NCI-H1694 treated with DMSO at 0.1 percent for 48 hours (cell line): ENCODE results near the gene GTF2F2.
"Not testable (repeated sequence)": the region's sequence is repeated elsewhere in the genome, so short reads cannot be mapped to it uniquely, and the experiment has no call there.

Experiments used
- DNase-seq: peaks from one replicate; lab custom pipeline; 2025; lab: John Stamatoyannopoulos, UW

Gene GTF2F2

GRCh38 chr13:45218689-45219088 lies 98.4 kb downstream of the GTF2F2 start:
- no peak for DNase-seq

DNA sequence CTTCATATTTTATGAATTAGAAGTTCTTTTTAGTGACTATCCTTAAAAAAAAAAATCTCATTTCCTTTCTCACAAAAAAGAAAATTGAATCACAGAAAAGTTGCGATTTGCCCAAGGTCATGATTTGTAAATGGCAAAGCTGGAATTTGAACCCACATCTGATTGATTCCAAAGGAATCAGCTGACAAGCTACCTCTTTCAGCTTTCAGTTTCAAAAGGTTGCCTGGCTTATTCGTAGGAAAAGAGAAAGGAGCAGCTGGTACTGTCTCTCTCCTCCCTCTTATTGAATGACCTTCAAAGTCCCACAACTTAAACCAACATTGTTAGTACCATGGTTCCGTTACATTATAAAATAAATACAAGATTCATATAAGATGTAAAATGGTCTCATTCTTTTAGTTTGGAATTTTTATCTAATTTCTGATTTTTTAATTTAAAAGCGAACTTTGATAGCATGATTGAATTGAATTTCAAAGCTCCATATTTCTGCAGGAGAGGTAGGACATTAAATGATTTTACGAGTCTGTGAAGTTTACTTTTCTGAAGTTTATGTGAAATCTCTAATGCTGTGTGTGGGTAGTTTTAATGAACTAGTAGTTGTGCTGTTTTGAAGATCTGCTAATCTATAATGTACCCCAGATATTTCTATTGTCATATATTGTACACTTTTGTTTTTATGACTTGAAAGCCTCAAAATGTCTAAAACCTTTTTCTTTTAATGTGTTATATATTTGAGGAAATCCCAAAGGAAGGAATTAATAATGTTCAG lies 99.0 kb downstream of the GTF2F2 start:
- DNase-seq = no peak

- no peak for DNase-seq
These were observed 99.6 kb downstream of the GTF2F2 start for GRCh38 chr13:45219938-45220375.

DNA sequence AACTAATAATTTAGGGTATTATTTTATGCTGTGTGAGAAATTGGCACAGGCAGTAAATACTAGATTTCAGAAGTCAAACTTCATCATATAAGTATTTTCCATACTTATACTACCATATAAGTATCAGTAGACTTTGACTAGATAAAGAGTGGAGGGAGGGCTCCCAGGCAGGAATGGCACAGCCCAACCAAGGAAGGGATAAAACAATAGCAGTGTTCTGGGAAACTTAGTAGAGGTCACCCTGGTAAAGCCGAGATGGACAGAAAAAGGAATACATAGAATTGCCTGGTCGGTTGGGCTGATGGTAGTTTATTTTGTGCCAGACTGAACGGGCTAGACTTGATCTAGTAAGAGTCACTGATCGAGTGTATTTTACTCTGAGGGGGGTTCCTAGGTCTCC lies 100.1 kb downstream of the GTF2F2 start:
- no peak for DNase-seq

- DNase-seq = no peak
These were observed 102.2 kb downstream of the GTF2F2 start for GRCh38 chr13:45222516-45222915.

DNA sequence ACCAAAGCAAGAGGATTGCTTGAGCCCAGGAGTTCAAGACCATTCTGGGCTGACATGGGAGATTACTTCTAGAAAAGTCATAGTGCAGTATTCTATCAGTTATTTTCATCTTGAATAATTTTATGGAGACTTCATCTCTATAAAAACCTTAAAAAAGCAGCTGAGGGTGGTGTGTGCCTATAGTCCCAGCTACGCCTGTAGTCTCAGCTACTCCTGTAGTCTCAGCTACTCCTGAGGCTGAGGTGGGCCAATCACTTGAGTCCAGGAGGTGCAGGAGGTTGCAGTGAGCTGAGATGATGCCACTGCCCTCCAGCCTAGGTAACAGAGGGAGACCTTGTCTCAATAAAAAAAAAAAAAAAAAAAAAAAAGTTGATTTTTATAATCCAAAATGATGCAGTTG lies 102.6 kb downstream of the GTF2F2 start:
- DNase-seq = no peak

GRCh38 chr13:45224176-45224575 lies 103.9 kb downstream of the GTF2F2 start:
- no peak for DNase-seq

- DNase-seq = no peak
These were observed 105.1 kb downstream of the GTF2F2 start for GRCh38 chr13:45225370-45225769.

DNA sequence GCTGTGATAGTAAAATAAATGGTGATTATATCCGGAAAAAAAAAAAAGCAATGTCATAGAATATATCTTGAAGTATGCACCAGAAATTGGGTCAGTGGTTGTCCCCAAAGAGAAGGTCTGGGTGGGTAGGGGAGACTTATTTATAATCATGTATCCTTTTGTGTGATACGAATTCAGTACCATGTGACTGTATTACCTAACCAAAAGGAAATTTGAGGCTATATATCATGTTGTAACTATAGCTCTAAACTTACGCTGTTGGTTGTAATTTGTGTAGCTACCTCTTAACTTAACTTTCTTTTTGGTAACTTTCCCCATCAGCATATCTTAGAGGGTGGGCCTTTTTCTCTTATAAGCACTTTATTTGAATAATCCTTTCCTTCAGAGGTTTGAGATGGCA lies 105.7 kb downstream of the GTF2F2 start:
- no peak for DNase-seq

- DNase-seq = no peak
These were observed 107.7 kb downstream of the GTF2F2 start for GRCh38 chr13:45228002-45228401.

- DNase-seq = no peak
These were observed 108.9 kb downstream of the GTF2F2 start for GRCh38 chr13:45229172-45229571.

DNA sequence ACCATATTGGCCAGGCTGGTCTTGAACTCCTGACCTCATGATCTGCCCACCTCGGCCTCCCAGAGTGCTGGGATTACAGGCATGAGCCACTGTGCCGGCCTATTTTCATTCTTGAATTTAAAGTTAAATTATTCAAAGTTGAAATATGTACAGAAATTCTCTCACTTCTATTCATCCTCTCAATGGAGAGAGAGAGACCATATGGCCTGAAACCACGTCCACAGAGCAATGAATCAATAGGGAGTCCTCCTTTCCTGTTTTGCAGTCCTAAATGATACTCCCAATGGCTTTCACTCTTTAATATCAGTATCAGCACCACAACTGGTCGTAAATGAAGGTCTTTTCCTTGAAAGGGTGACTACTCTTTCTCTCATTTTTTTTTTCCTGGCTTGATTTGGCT lies 111.0 kb downstream of the GTF2F2 start:
- DNase-seq = no peak

DNA sequence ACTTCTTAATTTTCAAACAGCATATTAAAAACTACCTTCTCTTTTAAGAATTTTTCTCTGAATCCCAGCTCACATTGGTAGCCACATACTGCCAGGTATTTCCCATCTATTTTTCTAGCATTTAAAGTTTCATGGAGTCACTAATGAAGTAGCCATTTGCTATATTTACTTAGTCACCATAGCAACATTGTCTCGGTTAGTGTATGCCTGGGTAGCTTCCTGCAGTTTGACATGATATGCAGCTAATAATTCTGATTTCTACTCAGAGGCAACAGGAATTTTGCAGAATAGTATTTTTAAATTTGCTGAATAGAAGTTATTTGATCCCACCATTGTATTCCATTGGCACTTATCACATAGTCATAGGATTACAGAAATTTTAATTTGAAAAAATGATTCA lies 111.4 kb downstream of the GTF2F2 start:
- DNase-seq = no peak

DNA sequence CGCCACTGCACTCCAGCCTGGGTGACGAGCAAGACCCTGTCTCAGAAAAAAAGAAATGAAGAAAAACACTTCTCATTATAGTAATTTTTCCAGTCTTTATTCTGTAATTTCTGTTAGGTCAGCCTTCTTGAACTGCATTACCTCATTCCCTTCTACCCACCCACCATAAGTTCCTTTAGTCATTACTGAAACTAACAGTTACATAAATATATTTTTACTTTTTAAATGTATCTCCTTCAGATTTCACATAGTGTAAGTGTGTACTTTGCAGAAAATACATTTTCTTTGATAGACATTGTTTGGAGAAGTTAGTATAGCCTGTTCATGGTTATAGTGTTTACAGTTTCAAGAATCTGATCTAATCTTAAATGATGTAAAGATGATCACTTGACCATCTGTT lies 112.3 kb downstream of the GTF2F2 start:
- DNase-seq = no peak

GRCh38 chr13:45238945-45239795 lies 118.9 kb downstream of the GTF2F2 start:
- DNase-seq = no peak

- DNase-seq = no peak
These were observed 119.8 kb downstream of the GTF2F2 start for GRCh38 chr13:45240143-45240542.

DNA sequence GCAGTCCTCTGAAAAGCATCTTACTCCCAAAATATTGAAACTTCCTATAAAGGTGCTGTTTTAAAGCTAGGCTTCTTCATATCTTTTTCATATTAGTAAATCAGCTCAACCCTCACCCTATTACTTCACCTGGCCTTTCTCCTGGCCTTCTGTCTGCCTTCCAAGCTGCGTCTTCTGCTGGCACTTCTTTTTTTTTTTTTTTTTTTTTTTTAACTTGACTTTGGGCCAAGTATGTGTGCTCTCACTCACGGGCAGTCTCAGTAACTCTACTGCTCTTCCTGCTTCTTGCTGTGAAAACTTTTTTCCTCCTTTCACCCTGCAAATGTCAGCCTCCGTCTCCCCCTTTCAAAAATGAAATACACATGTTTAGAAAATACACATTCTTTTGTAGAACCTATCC lies 121.8 kb downstream of the GTF2F2 start:
- DNase-seq = no peak

- DNase-seq = no peak
These were observed 122.2 kb downstream of the GTF2F2 start for GRCh38 chr13:45242524-45242923.

- no peak for DNase-seq
These were observed 122.8 kb downstream of the GTF2F2 start for GRCh38 chr13:45243077-45243476.

GRCh38 chr13:45244736-45245135 lies 124.4 kb downstream of the GTF2F2 start:
- not testable (repeated sequence) for DNase-seq

GRCh38 chr13:45249662-45250061 lies 129.4 kb downstream of the GTF2F2 start:
- DNase-seq = no peak

GRCh38 chr13:45254396-45254795 lies 134.1 kb downstream of the GTF2F2 start:
- no peak for DNase-seq

DNA sequence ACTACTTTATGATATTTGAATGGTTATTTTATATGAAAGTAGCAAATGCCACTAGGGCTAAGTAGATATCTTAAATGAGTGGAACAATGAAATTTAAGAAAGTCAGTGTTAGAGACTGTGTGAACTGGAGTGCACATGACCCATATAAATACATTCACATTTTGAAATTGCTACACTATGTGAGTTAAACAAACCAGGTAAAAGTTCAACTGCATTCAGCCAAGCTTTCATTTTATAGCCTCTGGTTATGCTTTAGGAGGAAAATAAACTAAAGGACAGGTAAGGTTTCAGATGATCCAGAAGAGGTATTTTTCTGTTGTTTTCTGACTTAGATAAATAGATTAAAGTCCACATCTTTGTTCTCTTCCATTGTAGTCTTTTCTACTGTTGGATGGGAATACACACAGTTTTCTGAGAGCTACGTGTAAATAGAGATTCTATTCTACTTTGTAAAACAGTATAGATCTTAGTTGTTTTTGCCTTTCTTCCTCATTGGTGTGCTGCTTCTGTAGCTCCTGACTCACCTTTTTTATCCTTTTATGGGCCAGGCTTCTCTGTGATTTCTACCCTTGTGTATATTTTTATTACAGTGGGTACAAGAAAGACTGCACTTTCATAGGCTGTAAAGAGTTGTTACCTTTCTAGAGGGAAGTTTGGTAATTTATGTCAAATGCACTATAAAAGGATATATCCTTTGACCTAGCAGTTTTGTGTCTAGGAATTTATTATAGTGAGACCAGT lies 135.1 kb downstream of the GTF2F2 start:
- DNase-seq = no peak
